ENCODE results near the gene MSL3.
A peak's percentile ranks its signal among the peaks of the same experiment; 100 is the strongest.

MSL3 gene

DNA sequence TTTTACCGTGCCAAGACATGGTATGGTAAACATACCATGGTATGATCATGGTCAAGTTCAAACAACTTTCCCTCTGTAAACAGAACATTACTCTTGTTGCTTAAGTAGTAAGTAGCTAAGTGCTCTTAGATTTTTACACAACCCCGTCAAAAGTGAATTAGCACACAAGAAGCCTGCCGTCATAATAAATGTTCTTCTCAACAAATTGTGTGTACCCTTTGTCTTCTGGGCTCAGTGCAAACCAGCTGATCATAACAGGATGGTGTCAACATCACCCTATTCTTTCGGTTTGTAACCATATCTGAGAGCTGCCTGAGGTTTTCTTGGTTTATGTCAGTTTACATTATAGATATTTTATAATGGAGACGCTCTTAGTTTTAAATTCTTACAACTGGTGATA is 28.8 kb downstream of the MSL3 start:
- H3K4me3 ChIP-seq (ENCODE audit: low read depth, low read length): no peak overlapping the region
- TF ChIP-seq, protein P1, sequence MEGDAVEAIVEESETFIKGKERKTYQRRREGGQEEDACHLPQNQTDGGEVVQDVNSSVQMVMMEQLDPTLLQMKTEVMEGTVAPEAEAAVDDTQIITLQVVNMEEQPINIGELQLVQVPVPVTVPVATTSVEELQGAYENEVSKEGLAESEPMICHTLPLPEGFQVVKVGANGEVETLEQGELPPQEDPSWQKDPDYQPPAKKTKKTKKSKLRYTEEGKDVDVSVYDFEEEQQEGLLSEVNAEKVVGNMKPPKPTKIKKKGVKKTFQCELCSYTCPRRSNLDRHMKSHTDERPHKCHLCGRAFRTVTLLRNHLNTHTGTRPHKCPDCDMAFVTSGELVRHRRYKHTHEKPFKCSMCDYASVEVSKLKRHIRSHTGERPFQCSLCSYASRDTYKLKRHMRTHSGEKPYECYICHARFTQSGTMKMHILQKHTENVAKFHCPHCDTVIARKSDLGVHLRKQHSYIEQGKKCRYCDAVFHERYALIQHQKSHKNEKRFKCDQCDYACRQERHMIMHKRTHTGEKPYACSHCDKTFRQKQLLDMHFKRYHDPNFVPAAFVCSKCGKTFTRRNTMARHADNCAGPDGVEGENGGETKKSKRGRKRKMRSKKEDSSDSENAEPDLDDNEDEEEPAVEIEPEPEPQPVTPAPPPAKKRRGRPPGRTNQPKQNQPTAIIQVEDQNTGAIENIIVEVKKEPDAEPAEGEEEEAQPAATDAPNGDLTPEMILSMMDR (IDR thresholded peaks at IDR 0.05; ENCODE audit: insufficient read depth, low read depth, low read length, missing control alignments): no peak
- DNase-seq (ENCODE audit: low read depth): peak; percentile 37

- no peak overlapping the region for H3K4me3 ChIP-seq (ENCODE audit: low read depth, low read length)
- TF ChIP-seq, protein P1 (IDR thresholded peaks at IDR 0.05; ENCODE audit: insufficient read depth, low read depth, low read length, missing control alignments): peak; percentile 28
- DNase-seq (ENCODE audit: low read depth): peak; percentile 19
These were observed 29.5 kb downstream of the MSL3 start for GRCh38 chrX:11787564-11787963.

- H3K4me3 ChIP-seq (ENCODE audit: low read depth, low read length): no peak overlapping the region
- DNase-seq (ENCODE audit: low read depth): peak; percentile 70
- TF ChIP-seq, protein P1 (IDR thresholded peaks at IDR 0.05; ENCODE audit: insufficient read depth, low read depth, low read length, missing control alignments): no peak
These were observed 31.8 kb downstream of the MSL3 start for GRCh38 chrX:11789809-11790208.

DNA sequence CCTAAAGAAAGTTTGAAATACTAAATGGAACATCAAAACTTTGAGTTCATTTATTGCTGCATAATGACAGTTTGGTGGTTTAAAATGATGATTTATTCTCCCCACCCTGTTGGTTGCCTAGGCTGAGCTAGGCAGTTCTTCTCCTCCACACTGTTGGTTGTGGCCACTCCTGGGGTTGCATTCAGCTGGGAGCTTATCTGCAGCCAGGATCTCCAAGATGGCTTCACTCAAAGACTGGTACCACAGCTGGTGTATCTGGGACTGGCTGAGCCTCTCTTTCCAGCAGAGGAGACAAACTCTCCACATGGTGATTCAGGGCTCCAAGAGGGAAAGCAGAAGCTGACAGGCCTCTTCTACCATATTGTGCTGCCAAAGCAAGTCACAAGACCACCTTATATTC is 33.1 kb downstream of the MSL3 start:
- DNase-seq (ENCODE audit: low read depth): no peak
- TF ChIP-seq, protein P1 (IDR thresholded peaks at IDR 0.05; ENCODE audit: insufficient read depth, low read depth, low read length, missing control alignments): no peak
- H3K4me3 ChIP-seq (ENCODE audit: low read depth, low read length): no peak overlapping the region

DNA sequence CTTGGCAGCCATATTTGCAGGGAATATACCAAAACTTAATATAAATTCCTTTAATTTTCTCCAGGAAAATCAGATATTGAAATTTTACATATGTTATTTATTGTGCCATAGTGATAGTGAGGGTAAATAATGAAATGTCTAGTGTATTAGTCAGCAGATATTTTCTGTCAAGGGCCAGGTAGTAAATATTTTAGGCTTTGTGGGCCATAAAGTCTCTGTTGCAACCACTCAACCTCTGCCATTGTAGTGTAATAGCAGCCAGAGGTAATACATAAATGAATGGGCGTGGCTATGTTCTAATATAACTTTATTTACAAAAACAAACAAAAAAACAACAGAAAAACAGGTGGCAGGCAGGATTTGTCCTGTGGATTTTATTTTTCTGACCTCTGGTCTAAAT is 33.5 kb downstream of the MSL3 start:
- DNase-seq (ENCODE audit: low read depth): no peak
- no peak overlapping the region for H3K4me3 ChIP-seq (ENCODE audit: low read depth, low read length)
- TF ChIP-seq, protein P1 (IDR thresholded peaks at IDR 0.05; ENCODE audit: insufficient read depth, low read depth, low read length, missing control alignments): no peak

DNA sequence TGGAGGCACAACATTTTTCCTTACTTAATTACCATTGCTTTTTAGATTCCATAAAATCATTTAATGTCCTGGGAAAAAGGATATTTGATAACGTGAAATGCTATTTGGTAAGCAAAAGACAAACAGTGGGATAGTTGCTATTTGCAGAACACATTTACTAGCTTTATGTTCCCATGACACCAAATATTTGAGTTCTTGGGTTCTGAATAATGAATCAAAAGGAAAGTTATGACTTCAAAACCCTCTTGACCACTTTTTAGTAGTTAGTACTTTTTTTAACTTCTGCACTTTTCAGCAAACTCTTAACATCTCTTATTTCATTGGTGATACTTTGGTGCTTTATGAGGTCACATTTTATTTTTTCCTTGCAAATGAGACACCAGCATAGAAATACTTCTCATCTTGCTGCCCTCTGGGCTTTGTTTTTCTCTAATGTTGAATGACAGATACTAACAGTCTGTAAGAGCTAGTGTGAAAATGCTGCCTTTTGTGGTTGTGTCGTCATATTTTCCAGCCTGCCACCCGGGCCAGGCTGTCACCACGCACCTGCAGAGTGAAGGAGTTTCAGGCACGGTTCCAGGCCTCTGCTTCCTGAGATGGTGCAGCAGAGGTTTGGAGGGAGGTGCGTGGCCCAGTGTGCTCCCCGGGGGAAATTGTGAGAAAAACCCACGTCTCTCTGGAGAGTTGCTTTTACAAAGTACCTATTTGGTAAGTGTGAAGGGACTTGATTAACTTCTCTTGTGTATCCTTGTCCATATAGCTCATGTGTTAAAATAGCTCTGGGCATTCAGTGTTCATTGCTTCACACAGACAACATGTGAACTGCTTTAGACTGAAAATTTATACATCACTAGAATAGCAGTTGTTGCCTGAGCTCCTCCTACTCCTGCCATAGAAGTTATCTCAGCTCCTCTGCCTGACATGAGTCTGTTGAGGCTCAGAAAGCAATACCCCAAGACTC is 34.7 kb downstream of the MSL3 start:
- TF ChIP-seq, protein P1 (IDR thresholded peaks at IDR 0.05; ENCODE audit: insufficient read depth, low read depth, low read length, missing control alignments): no peak
- peak; percentile 88 for DNase-seq (ENCODE audit: low read depth)
- H3K4me3 ChIP-seq (ENCODE audit: low read depth, low read length): peak overlapping the region; percentile 12; the same call in 1 of the 2 replicates
